Skin epidermis (tissue), 12 donors: Measurements from ENCODE around the gene ADK.
"Not testable (repeated sequence)": the region's sequence is repeated elsewhere in the genome, so short reads cannot be mapped to it uniquely, and the experiment has no call there.

Source experiments
- H3K27ac ChIP-seq, 21 experiments: fragments of 200-600 bp; sonication (generic) in 11 of 21; one replicate each; pipeline ENCODE4 v1.5.0; 2020; ENCODE audit warnings: mild to moderate bottlenecking in 3 of 21, inconsistent platforms in 2 of 21, moderate library complexity in 2 of 21
- H3K4me3 ChIP-seq, 7 experiments: fragments of 200-600 bp; sonication (generic) in 2 of 7; one replicate each; pipeline ENCODE4 v1.5.0; 2020; ENCODE audit warnings: inconsistent platforms in 2 of 7, mild to moderate bottlenecking in 2 of 7, moderate library complexity in 1 of 7

ADK gene

GRCh38 chr10:74150990-74151878, at the start of gene ADK:
Gene ADK, plus strand, starts transcription at chr10:74151221. Its CDS starts 58 bp downstream, at chr10:74151279.
- H3K27ac ChIP-seq = peak within 1 kb of the TSS; percentile 24 to 98 (median 91)
- peak within 1 kb of the TSS; percentile 72 to 99 (median 89) for H3K4me3 ChIP-seq

DNA sequence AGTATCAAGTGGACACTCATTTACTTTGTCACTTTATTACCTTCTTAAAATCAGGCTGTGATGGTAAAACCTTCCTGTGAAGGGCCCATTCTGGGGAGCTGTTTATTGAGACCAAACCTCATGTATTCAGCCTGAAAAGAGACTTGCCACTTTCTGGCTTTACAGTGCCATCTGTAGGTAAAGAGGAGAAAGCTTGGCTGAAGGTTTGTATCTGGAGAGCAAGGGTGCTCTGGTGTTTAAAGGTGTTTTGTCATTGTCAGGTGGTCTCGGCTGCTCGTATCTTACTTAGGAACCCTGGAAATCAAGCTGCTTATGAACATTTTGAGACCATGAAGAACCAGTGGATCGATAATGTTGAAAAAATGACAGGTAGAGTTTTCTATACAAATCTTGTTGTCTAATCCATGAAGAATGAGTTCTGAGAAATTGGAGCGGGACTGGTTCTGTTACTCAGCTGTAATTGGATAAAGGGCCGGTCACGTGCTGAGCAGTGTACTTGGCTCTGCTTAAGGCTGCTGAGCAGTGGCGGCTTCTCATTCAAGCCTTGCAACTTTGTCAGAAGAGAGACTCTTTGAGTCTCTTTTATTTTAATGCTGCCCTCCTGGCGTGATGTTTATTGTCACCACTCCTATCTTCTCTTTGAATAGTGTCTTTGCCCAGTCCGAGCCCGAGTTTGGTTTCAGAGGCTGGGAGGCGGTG, 47.3 kb upstream of the ADK start:
- no peak overlapping the region for H3K27ac ChIP-seq

DNA sequence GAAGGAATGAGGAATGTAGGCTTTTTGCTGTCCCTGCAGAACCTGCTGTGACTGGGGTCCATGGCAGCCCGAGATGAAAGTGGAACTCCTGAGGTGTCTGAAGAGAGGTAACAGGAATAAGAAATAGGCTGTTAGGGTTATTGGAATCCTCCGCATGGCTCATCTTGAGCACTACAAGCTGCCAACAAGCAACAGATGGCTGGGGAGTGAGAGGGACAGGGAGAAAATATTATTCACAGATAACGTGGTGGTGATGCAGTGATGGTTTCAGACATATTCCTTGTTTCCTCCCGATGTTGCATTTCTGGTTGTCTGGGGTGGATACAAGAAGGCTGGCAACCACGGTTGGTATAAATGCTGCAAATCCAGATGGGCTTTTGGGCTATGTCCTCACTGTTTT, 46.5 kb upstream of the ADK start:
- Histone ChIP-seq H3K27ac (no peak overlapping the region), H3K4me3 (no peak overlapping the region)

More for the DNA sequence above, 47.3 kb upstream of the ADK start:
- no peak overlapping the region for H3K4me3 ChIP-seq

DNA sequence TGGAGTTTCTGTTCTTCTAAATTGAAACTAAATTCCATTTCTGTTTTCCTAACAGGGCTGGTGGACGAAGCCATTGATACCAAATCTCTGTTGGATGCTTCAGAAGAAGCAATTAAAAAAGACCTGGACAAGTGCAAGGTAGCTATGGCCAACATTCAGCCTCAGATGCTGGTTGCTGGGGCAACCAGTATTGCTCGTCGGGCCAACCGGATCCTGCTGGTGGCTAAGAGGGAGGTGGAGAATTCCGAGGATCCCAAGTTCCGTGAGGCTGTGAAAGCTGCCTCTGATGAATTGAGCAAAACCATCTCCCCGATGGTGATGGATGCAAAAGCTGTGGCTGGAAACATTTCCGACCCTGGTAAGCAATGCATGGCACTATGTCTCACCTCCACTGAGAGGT, 46.0 kb upstream of the ADK start:
- no peak overlapping the region for H3K27ac ChIP-seq
- no peak overlapping the region for H3K4me3 ChIP-seq

DNA sequence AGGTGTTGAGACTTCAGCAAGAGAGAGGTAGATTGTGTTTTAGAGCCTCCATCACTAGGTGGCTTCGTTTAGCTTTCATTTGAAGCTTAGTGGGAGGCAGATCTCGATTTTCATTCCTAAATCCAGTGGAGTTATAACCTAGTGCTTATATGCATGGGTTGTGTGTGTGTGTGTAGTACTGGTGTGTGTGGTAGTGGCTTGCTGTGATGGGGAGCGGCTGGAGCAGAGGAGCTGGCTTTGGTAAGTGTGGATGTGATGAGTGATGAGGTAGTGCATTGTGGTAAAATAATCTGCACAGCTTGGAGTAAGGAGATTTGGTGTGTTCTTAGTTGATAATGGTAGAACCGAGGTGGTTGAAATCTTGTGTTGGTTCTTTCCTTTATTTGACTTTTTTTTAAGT, 43.6 kb upstream of the ADK start:
- Histone ChIP-seq H3K4me3 (no peak overlapping the region), H3K27ac (no peak overlapping the region)

DNA sequence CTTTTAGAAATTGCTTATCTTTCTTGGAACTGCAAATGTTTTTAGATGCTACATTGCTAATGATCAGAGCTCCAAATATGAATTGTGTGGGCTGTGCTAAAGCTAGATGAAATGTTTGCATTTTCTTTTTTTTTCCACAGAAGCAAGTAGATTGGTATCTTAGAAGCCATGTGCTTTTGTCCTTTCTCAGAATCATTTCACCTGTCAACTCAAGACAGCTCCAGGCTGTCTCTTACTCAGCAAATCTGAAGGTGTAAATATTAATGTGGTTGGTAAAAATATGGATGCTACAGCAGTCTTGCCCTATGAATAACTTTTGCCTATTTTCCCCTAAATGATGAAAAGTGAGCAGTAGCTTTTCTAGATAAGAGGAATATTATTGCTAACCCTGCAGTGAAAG, 41.6 kb upstream of the ADK start:
- Histone ChIP-seq H3K27ac (no peak overlapping the region), H3K4me3 (no peak overlapping the region)

- H3K27ac ChIP-seq = no peak overlapping the region
- no peak overlapping the region for H3K4me3 ChIP-seq
Observed at GRCh38 chr10:74110120-74110519, 40.9 kb upstream of the ADK start.

DNA sequence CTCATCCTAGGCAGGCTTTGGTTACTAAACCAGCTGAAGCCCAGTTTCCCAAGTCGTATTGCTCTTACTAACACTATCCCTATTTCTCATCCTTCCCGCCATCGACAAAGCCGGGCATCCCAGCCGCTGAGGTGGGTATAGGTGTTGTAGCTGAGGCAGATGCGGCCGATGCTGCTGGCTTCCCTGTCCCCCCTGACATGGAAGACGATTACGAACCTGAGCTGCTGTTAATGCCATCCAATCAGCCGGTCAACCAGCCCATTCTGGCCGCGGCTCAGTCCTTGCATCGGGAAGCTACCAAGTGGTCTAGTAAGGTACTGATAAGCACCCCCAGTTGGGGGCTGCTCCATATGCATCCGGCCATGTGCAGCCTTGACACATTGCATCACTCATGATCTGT, 39.2 kb upstream of the ADK start:
- H3K4me3 ChIP-seq = no peak overlapping the region
- H3K27ac ChIP-seq = no peak overlapping the region

DNA sequence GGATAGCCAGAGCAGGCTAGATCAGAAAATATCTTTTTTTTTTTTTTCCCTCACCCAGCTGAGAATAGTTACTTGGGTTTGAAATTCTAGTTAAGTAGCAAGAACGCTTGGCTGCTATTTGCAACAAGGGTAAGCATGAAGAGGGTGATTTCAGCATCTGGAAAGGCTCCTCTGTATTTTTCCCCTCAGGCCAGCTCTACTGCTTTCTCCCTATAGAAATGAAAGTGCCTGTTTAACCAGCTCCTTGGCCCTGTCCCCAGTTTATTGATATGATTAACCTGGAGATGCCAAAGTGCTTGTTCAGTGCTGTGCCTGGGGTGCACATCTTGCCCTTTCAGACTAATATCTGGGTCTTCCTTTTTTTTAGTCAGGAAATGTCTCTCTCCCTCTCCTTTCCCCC, 37.5 kb upstream of the ADK start:
- Histone ChIP-seq H3K27ac (peak overlapping the region in 6 of 21 experiments; percentile 2 to 55 (median 28)), H3K4me3 (no peak overlapping the region)

DNA sequence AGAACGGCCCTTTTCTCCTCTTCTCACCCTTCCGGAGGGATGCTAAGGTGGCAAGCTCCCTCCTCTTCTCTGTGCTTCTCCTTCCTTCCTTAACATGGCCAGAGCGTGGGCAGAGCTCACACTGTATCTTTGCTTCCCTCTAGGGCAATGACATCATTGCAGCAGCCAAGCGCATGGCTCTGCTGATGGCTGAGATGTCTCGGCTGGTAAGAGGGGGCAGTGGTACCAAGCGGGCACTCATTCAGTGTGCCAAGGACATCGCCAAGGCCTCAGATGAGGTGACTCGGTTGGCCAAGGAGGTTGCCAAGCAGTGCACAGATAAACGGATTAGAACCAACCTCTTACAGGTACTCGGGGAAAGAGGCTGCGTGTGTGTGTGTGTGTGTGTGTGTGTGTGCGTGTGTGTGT, 37.0 kb upstream of the ADK start:
- Histone ChIP-seq H3K27ac (peak overlapping the region in 6 of 21 experiments; percentile 2 to 55 (median 34)), H3K4me3 (no peak overlapping the region)

- Histone ChIP-seq H3K4me3 (no peak overlapping the region), H3K27ac (peak overlapping the region in 1 of 21 experiments; percentile 38)
Observed at GRCh38 chr10:74117738-74118137, 33.3 kb upstream of the ADK start.

DNA sequence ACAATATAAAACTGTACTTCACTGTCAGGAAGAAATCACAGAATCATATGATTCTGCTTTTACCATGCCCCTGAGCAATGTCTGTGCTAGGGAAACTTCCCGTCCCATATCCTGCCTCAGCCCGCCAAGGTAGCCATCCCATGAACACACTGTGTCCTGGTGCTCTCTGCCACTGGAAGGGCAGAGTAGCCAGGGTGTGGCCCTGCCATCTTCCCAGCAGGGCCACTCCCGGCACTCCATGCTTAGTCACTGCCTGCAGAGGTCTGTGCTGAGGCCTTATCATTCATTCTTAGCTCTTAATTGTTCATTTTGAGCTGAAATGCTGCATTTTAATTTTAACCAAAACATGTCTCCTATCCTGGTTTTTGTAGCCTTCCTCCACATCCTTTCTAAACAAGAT, 32.2 kb upstream of the ADK start:
- Histone ChIP-seq H3K27ac (peak overlapping the region in 6 of 21 experiments; percentile 4 to 53 (median 31)), H3K4me3 (no peak overlapping the region)

DNA sequence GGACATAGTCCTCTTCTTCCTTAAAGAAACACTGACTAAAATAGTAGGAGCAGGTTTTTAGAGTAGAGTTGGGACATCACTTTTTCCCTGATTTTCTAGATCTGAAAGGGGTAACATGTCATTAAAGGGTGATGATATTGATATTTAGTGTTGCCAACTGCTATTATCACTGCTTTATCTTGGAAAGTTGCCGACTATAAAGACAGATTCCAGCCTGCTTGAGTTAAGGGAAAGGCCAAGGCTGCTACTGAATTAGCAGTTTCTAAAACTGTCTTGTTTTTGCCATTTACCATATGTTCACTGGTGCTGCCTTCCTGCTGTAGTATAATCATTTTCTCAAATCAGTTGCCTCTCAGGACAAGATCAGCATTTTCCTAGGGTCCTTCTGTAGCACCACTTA, 30.1 kb upstream of the ADK start:
- H3K4me3 ChIP-seq = no peak overlapping the region
- H3K27ac ChIP-seq = no peak overlapping the region

DNA sequence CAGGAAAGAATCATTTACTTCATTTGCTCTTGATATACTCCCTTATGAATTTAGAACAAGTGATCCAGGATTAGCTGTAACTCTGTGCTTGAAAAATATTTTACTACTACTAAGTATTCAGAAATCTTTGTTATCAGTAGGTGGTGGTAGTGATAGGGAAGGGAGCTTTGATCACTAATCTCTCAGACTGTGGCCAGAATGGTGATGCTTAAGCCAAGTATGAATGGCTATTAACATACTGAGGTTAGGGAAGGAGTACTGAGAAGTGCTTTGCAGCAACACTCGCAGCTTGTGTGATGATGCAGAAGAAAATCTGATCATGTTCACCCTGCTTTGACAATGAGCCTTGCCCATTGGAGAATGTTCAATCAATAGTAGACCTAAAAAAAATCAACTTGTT, 29.7 kb upstream of the ADK start:
- Histone ChIP-seq H3K27ac (no peak overlapping the region), H3K4me3 (no peak overlapping the region)

DNA sequence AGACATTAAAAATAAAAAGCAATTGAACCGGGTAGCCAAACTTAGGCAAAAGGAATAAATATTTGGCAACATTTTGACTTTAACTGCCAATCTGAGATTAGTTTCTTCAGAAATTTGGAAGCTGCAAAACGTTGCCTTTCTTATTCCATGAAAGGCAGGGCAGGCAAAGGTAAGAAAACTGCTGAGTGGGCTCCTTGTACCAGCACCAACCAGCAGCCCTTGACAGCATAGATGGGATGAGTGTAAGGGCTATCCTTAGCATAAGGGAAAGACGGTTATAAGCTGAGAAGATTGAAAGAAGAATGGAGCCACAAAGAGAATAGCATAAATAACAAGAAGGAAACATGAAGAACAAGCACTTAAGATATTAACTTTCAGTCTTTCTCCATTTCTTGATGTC, 29.0 kb upstream of the ADK start:
- Histone ChIP-seq H3K27ac (no peak overlapping the region), H3K4me3 (no peak overlapping the region)

DNA sequence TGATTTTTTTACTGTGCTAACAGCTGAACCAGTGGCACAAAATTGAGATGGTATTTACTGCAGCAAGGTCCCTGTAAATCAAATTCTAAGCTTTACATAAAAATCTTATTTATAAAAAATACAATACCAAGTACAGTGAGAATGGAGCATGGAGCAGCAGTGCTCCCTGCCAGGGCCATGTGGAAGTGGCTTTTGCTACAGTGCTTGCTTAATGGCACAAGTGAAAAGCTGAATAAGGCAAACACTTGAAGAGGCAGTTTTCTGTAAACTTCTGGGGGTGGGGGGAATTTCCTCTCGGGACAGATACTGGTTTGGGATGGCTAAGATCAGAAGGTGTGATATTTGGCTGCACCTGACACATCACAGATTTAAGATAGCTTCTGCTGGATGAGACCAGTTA, 27.9 kb upstream of the ADK start:
- Histone ChIP-seq H3K27ac (no peak overlapping the region), H3K4me3 (no peak overlapping the region)

DNA sequence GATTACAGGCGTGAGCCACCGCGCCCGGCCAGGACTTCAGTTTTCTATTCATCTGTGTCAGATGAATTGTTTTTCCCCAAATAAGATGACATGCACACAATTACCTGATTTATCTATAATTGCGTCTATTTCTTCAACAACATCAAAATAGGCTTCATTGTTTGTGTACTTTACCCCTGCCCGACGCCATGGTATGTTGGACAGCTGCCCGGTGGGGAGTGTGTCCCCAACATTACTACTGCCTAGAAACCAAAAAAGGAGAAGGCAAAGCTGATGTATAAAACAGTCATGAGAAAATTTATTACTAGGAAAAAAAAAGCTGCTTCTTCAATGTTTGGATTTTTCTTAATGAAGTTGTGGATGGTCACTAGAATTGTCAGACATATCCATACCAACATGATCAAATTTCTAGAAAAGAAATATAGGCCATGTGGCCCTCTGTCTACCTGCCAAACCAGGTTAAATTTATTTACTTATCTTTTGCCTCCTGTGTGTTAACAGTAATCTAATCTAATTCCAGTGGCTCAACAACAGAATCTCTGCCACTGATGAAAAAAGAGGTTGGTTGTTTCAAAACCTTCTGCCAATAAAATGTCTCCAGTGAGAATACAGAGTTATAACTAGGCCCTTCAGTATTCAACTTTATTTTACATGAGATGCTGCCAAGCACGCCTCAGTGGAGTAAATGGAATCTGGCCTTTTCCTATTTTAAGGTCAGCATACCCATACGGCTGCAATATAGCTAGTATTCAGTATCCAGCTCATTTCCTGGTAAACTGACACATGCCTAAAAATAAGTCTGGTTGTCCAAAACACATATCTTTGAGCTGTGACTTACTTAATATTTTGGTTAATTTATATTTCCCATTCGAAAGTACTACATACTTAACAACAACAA, 16.8 kb upstream of the ADK start:
- no peak overlapping the region for H3K4me3 ChIP-seq
- H3K27ac ChIP-seq = no peak overlapping the region

GRCh38 chr10:74135452-74135851, 15.6 kb upstream of the ADK start:
- no peak overlapping the region for H3K4me3 ChIP-seq
- no peak overlapping the region for H3K27ac ChIP-seq

GRCh38 chr10:74137992-74138391, 13.0 kb upstream of the ADK start:
- H3K27ac ChIP-seq = no peak overlapping the region
- H3K4me3 ChIP-seq = no peak overlapping the region

GRCh38 chr10:74138596-74138995, 12.4 kb upstream of the ADK start:
- H3K27ac ChIP-seq = not testable (repeated sequence)

More at GRCh38 chr10:74138596-74138995, 12.4 kb upstream of the ADK start:
- not testable (repeated sequence) for H3K4me3 ChIP-seq
